NCI-H128 (cell line): ENCODE measurements around the gene RIPPLY1.
"Not testable (repeated sequence)": the region's sequence is repeated elsewhere in the genome, so short reads cannot be mapped to it uniquely, and the experiment has no call there.

Experiments
- DNase-seq: peaks from one replicate; lab custom pipeline; 2025; ENCODE audit not compliant: unreplicated experiment; lab: John Stamatoyannopoulos, UW

Gene RIPPLY1

GRCh38 chrX:106912864-106913263, 9.7 kb upstream of the RIPPLY1 start:
- DNase-seq: no peak

- DNase-seq: no peak
Measured at GRCh38 chrX:106906361-106906760, 3.2 kb upstream of the RIPPLY1 start.

GRCh38 chrX:106905064-106905708, 2.0 kb upstream of the RIPPLY1 start:
- DNase-seq: no peak

- no peak for DNase-seq
Measured at GRCh38 chrX:106903856-106904528, 851 bp upstream of the RIPPLY1 start.

- no peak for DNase-seq
Measured at GRCh38 chrX:106902684-106903083, 457 bp downstream of the RIPPLY1 start.

- no peak for DNase-seq
Measured at GRCh38 chrX:106901781-106902219, 1.3 kb downstream of the RIPPLY1 start.

GRCh38 chrX:106901341-106901740, 1.8 kb downstream of the RIPPLY1 start:
- no peak for DNase-seq

GRCh38 chrX:106899841-106900240, 3.3 kb downstream of the RIPPLY1 start:
- no peak for DNase-seq

GRCh38 chrX:106899276-106899675, 3.9 kb downstream of the RIPPLY1 start:
- DNase-seq: no peak

- peak; percentile 1 for DNase-seq
Measured at GRCh38 chrX:106898462-106898861, 4.7 kb downstream of the RIPPLY1 start.

GRCh38 chrX:106897259-106897658, 5.9 kb downstream of the RIPPLY1 start:
- DNase-seq: no peak

GRCh38 chrX:106894978-106895452, 8.1 kb downstream of the RIPPLY1 start:
- no peak for DNase-seq

GRCh38 chrX:106894392-106894909, 8.7 kb downstream of the RIPPLY1 start:
- DNase-seq: peak; percentile 5

GRCh38 chrX:106891762-106892460, 11.2 kb downstream of the RIPPLY1 start:
- DNase-seq: no peak

- DNase-seq: no peak
Measured at GRCh38 chrX:106889468-106889867, 13.7 kb downstream of the RIPPLY1 start.

GRCh38 chrX:106875151-106875550, 28.0 kb downstream of the RIPPLY1 start:
- DNase-seq: no peak

- no peak for DNase-seq
Measured at GRCh38 chrX:106874075-106874474, 29.1 kb downstream of the RIPPLY1 start.

GRCh38 chrX:106872796-106873195, 30.3 kb downstream of the RIPPLY1 start:
- not testable (repeated sequence) for DNase-seq

- no peak for DNase-seq
Measured at GRCh38 chrX:106863697-106864096, 39.4 kb downstream of the RIPPLY1 start.

- no peak for DNase-seq
Measured at GRCh38 chrX:106862972-106863688, 40.0 kb downstream of the RIPPLY1 start.
